Smooth muscle cell (in vitro differentiated cells): ENCODE data around the gene PTGER4. TPM values are rescaled to one million over a fixed set of nuclear protein-coding genes. Genes with fewer than 3 reads are reported as not detected.

ENCODE experiments used
- DNase-seq: peaks from one replicate; lab custom pipeline; 2025; ENCODE audit not compliant: unreplicated experiment; lab: John Stamatoyannopoulos, UW
- H2AFZ ChIP-seq: fragments of 200-600 bp; sonication (generic); 2 replicates; pipeline ENCODE4 v1.6.0; 2016; ENCODE audit warnings: antibody characterized with exemption, low read depth, mild to moderate bottlenecking
- H3F3A ChIP-seq: fragments of 200-600 bp; sonication (generic); 2 replicates; pipeline ENCODE4 v1.6.0; 2017; ENCODE audit warnings: antibody characterized with exemption, low read depth
- H3K27ac ChIP-seq: fragments of 200-600 bp; sonication (generic); 2 replicates; pipeline ENCODE4 v1.5.1; 2016; ENCODE audit warnings: low read depth, mild to moderate bottlenecking
- H3K27me3 ChIP-seq: fragments of 200-600 bp; sonication (generic); 2 replicates; pipeline ENCODE4 v1.6.1; 2016; ENCODE audit warnings: low read depth, mild to moderate bottlenecking
- H3K36me3 ChIP-seq: fragments of 200-600 bp; sonication (generic); 2 replicates; pipeline ENCODE4 v1.5.1; 2016; ENCODE audit warnings: low read depth
- H3K4me1 ChIP-seq: fragments of 200-600 bp; sonication (generic); 2 replicates; pipeline ENCODE4 v1.5.1; 2016; ENCODE audit warnings: low read depth
- H3K4me2 ChIP-seq: fragments of 200-600 bp; sonication (generic); 2 replicates; pipeline ENCODE4 v1.6.0; 2016; ENCODE audit warnings: mild to moderate bottlenecking
- H3K4me3 ChIP-seq: fragments of 200-600 bp; sonication (generic); 2 replicates; pipeline ENCODE4 v1.5.1; 2016; ENCODE audit warnings: mild to moderate bottlenecking
- H3K79me2 ChIP-seq: fragments of 200-600 bp; sonication (generic); 2 replicates; pipeline ENCODE4 v1.6.0; 2016; ENCODE audit warnings: low read depth, mild to moderate bottlenecking
- H3K9ac ChIP-seq: fragments of 200-600 bp; sonication (generic); 2 replicates; pipeline ENCODE4 v1.6.0; 2016; ENCODE audit warnings: low read depth
- H3K9me3 ChIP-seq: fragments of 200-600 bp; sonication (generic); replicated peaks from 2 replicates; pipeline ENCODE4 v1.5.1; 2016; ENCODE audit warnings: low read depth
- H4K20me1 ChIP-seq: fragments of 200-600 bp; sonication (generic); 2 replicates; pipeline ENCODE4 v1.6.0; 2016; ENCODE audit warnings: low read depth
- CTCF ChIP-seq: fragments of 200-600 bp; sonication (generic); IDR thresholded peaks from 2 replicates; pipeline ENCODE4 v1.5.1; 2017; ENCODE audit warnings: borderline replicate concordance, mild to moderate bottlenecking, antibody characterized with exemption; ENCODE audit not compliant: insufficient read depth, poor library complexity, severe bottlenecking
- WGBS: methylation state at CpG from one replicate; pipeline ENCODE4 v1.1.7; 2016; ENCODE audit warnings: low lambda C conversion rate; 5-methylcytosine and 5-hydroxymethylcytosine counted together
- polyA plus RNA-seq: library from polyadenylated mRNA; unstranded; fragments of >200 nt; fragmentation: Nextera tagmentation; extraction: Ambion mirVana; gene quantifications from 2 replicates; pipeline ENCODE4 v1.2.1, GENCODE V29; 2016
- total RNA-seq: library from RNA; depleted of rRNA; stranded (reverse); fragments of >200 nt; gene quantifications from 2 replicates; pipeline ENCODE4 v1.2.3, GENCODE V29; 2014

Gene PTGER4
- total and polyA plus RNA-seq, 2 experiments from 2014 or later: 0.27 to 0.31 TPM

- Histone ChIP-seq H3K9ac (no peak overlapping the region), H3K4me2 (no peak overlapping the region)
These were observed 9.3 kb downstream of the PTGER4 start for GRCh38 chr5:40688996-40689395.

DNA sequence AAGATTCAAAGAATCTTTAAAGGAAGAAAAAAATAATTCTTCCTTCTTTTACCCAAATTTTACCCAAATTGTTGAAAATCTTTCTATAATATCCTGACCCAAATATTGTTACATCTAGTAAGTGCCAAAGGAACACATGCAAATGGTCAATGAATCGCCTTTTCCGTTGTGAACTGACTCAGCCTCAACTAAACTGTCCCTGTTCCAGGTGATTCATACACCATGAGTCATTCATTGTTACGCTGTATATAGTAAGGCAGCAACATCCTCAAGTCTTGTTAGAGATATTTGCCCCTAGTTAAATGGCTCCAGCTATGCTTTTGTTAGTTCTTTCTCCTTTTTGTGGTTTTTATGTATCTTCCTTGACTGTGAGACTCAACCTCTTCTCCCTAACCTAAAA, 9.7 kb downstream of the PTGER4 start:
- no peak overlapping the region for H2AFZ ChIP-seq
- H3K27ac ChIP-seq: peak overlapping the region; percentile 30
- no peak overlapping the region for H3K9ac ChIP-seq
- no peak overlapping the region for H3K4me3 ChIP-seq
- no peaks in the 10 kb centered on the region for H3K4me1 ChIP-seq
- no peak overlapping the region for H3K4me2 ChIP-seq
- H3K36me3 ChIP-seq: no peaks in the 10 kb centered on the region
- no peaks in the 10 kb centered on the region for H3K79me2 ChIP-seq
- DNase-seq: no peak
- no peak for TF ChIP-seq CTCF
- H3K27me3 ChIP-seq: no peaks in the 10 kb centered on the region
- H3F3A ChIP-seq: no peaks in the 10 kb centered on the region
- H3K9me3 ChIP-seq: no peaks in the 10 kb centered on the region
- WGBS: 8% methylated on average over 3 of the region's 3 CpGs
- H4K20me1 ChIP-seq: no peaks in the 10 kb centered on the region

More at GRCh38 chr5:40688996-40689395, 9.3 kb downstream of the PTGER4 start:
- Histone ChIP-seq H4K20me1 (no peaks in the 10 kb centered on the region), H3K4me3 (no peak overlapping the region), H3K9me3 (no peaks in the 10 kb centered on the region), H3K79me2 (no peaks in the 10 kb centered on the region), H2AFZ (no peak overlapping the region), H3K27ac (no peak overlapping the region), H3K4me1 (no peaks in the 10 kb centered on the region), H3K27me3 (peaks cover 4% of the 10 kb centered on the region), H3F3A (no peaks in the 10 kb centered on the region), H3K36me3 (no peaks in the 10 kb centered on the region)
- no peak for DNase-seq
- TF ChIP-seq CTCF: no peak

DNA sequence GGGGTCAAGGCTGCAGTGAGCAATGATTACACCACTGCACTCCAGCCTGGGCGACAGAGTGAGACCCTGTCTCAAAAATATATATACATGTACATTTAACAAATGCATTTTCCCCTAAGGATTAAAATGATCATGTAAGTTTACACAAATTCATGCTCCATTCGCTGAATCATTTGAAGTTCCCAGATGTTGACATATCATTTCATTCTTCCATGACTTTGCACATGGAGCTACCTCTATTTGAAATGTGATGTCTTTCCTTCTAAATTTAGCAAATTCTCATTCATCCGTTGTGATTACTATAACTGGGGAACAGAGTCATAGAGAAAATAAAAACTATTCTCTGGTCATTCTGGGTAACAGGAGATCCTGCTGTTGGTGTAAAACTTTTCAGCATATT, 10.6 kb downstream of the PTGER4 start:
- Histone ChIP-seq H3K27ac (no peak overlapping the region), H3K36me3 (no peaks in the 10 kb centered on the region), H3K27me3 (no peaks in the 10 kb centered on the region), H2AFZ (no peak overlapping the region), H3K79me2 (no peaks in the 10 kb centered on the region), H3K4me2 (no peak overlapping the region), H3K4me3 (no peak overlapping the region), H3K4me1 (no peaks in the 10 kb centered on the region), H3K9me3 (no peaks in the 10 kb centered on the region), H4K20me1 (no peaks in the 10 kb centered on the region), H3F3A (no peaks in the 10 kb centered on the region), H3K9ac (no peak overlapping the region)
- TF ChIP-seq CTCF: no peak
- no peak for DNase-seq
- WGBS: 65% methylated on average over 3 of the region's 3 CpGs

GRCh38 chr5:40691894-40692293, 12.2 kb downstream of the PTGER4 start:
- H3K4me2 ChIP-seq: no peak overlapping the region
- no peaks in the 10 kb centered on the region for H3K79me2 ChIP-seq
- WGBS: 96% methylated on average over 9 of the region's 9 CpGs
- H3F3A ChIP-seq: no peaks in the 10 kb centered on the region
- H2AFZ ChIP-seq: no peak overlapping the region
- H3K27me3 ChIP-seq: no peaks in the 10 kb centered on the region
- no peaks in the 10 kb centered on the region for H3K36me3 ChIP-seq
- H3K9me3 ChIP-seq: no peaks in the 10 kb centered on the region
- H3K9ac ChIP-seq: no peak overlapping the region
- no peak for TF ChIP-seq CTCF
- H3K4me1 ChIP-seq: no peaks in the 10 kb centered on the region
- DNase-seq: no peak
- no peak overlapping the region for H3K27ac ChIP-seq
- H4K20me1 ChIP-seq: no peaks in the 10 kb centered on the region
- H3K4me3 ChIP-seq: no peak overlapping the region
